Prostate gland (tissue), 2 donors: ENCODE data around the gene CCBE1.

ENCODE experiments used
- POLR2AphosphoS5 ChIP-seq: sonication (generic); formaldehyde crosslinking; IDR thresholded peaks from one replicate; pipeline ENCODE4 v1.6.1; 2017; ENCODE audit warnings: antibody characterized with exemption
- TF ChIP-seq, protein P1 (sequence below), 4 experiments: fragments of 200-600 bp in 2 of 4; fragments of 450-650 bp in 2 of 4; sonication (generic) in 2 of 4; IDR thresholded peaks; 1 replicate in 3 of 4; 2 replicates in 1 of 4; pipeline ENCODE4 v1.5.1; 2016 to 2019; ENCODE audit warnings: antibody characterized with exemption in 4 of 4, mild to moderate bottlenecking in 2 of 4, moderate library complexity in 2 of 4

DNA sequence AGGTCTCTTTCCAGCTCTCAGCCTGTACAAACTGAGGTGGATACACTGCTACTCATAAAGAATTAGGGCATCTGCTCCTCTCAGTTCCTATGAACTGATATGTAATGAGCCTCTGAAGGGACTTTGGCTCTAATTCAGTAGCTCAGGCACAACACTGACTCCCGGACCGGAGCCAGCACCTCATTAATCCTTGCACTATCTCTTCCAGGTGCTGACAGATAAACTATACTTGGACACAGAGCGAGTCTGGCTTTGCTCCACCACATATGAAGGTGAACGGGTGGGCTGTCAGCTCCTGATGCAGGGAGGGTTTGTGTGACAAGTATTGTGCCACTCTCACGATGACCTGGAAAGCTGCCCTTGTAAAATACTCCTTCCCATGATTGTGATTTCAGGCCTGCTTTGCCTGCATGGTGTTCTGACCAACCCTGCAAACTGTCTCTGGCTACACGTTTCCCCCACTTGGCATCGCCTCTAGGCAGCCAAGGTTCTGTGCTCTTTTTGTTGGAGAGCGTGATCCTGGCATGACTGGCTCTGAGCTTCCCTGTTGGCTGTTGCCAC, 226.6 kb downstream of the CCBE1 start:
- TF ChIP-seq, protein P1, sequence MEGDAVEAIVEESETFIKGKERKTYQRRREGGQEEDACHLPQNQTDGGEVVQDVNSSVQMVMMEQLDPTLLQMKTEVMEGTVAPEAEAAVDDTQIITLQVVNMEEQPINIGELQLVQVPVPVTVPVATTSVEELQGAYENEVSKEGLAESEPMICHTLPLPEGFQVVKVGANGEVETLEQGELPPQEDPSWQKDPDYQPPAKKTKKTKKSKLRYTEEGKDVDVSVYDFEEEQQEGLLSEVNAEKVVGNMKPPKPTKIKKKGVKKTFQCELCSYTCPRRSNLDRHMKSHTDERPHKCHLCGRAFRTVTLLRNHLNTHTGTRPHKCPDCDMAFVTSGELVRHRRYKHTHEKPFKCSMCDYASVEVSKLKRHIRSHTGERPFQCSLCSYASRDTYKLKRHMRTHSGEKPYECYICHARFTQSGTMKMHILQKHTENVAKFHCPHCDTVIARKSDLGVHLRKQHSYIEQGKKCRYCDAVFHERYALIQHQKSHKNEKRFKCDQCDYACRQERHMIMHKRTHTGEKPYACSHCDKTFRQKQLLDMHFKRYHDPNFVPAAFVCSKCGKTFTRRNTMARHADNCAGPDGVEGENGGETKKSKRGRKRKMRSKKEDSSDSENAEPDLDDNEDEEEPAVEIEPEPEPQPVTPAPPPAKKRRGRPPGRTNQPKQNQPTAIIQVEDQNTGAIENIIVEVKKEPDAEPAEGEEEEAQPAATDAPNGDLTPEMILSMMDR (IDR thresholded peaks at IDR 0.05) = no peak
- TF ChIP-seq POLR2AphosphoS5 = peak; percentile 30
